Activated CD4-positive, alpha-beta T cell treated with anti-CD3 and anti-CD28 coated beads, Interleukin-10, Interleukin-2, amounts not matched to agents 100 ng/mL and 50 ng/mL, durations not matched to agents 16 hours and 8 hours (primary cell): ENCODE data around the gene TIMP1.
A peak's percentile ranks its signal among the peaks of the same experiment; 100 is the strongest.

Source experiments
- DNase-seq: peaks from one replicate; pipeline ENCODE4 v3.0.0-alpha.2; 2020

Gene TIMP1

DNA sequence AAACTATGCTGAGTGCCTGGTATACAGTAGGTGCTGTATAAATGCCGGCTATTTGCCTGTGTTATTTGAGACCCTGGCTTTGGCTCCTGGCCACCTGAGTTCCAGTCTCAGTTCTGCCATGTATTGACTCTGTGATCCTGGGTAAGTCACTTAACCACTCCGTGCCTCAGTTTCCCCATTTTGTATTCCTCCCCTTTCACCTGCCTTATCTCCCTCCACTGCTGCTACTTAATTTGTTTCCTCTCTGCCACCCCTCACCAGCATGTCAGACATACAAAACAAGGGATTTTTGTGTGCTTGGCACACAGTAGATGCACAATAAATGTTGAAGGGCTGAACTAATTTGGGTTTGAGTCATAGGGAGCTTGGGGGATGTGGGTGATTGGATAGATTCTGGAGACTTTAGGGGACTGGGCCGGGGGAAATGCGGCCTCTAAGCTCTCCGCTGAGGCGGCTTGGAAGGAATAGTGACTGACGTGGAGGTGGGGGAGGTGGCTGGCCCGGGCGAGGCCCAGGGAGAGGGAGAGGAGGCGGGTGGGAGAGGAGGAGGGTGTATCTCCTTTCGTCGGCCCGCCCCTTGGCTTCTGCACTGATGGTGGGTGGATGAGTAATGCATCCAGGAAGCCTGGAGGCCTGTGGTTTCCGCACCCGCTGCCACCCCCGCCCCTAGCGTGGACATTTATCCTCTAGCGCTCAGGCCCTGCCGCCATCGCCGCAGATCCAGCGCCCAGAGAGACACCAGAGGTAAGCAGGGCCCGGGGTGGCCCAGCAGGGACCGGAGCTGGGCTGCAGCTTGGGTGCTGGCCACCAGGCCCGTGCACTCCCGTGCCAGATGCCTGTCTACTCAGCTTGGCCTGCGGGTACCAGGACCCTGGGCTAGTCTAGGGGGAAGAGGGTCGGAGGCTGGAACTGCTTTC is at the start of gene TIMP1:
TSS of gene TIMP1 (plus strand) at position 706 of the 917 bp plus-strand sequence. CDS start 980 bp downstream, outside the sequence.
- peak; percentile 90 for DNase-seq

DNA sequence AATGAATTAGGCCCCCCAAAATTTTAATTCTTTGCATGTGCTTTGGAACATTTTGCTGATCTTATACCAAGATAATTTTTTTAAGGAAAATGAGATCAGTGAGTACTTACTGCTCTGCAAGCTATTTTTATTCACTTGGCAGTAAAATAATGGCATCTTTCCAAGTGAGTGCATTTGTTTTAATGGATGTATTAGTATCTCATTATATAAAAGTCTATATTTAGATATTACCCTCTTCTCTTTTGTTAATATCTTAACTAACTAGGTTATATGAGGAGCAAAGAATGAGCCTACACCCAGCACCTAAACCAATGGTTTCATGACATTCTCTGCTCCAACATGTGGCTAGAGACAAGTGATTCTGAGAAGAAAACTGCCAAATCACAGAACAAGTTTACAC is 42.4 kb upstream of the TIMP1 start:
- DNase-seq: no peak

GRCh38 chrX:47540754-47541538 is 41.3 kb upstream of the TIMP1 start:
- DNase-seq: no peak

- no peak for DNase-seq
Observed at GRCh38 chrX:47543496-47543895, 38.7 kb upstream of the TIMP1 start.

- DNase-seq: peak; percentile 92
Observed at GRCh38 chrX:47556045-47556623, 26.1 kb upstream of the TIMP1 start.

GRCh38 chrX:47558436-47558835 is 23.8 kb upstream of the TIMP1 start:
- DNase-seq: no peak

DNA sequence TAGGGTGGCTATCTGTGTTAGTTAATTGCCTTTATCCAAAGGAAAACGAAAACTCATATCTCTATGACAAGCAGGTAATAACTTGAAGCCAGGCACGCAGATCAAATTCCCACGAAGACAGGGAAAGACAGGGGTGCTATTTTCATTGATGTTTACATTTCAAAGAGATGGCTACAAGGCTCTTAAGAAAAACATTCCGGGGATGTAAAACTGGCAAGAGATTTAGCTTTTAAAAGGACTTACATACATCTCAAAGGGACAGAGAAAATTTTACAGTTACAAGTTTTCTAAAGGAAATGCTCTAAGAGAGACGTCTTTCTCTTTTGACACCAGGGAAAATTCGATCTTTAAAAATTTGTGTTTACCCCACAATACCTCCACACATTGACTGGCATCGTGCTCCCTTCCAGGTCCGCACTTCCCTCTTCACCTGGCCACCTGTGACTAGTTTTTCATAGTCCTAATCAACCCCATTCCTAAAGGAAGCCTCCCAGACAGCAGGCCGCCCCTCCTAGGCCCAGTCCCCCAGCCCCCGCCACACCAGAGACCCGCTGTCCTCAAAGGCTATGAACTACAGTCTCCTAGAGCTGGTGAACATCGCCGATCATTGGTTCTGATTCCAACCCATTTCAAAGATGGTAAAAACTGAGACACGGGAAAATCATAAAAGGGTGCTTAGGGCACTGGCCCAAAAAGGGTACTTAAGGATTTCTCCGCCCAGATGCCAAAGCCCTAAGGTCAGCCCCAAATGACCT is 21.9 kb upstream of the TIMP1 start:
- no peak for DNase-seq

DNA sequence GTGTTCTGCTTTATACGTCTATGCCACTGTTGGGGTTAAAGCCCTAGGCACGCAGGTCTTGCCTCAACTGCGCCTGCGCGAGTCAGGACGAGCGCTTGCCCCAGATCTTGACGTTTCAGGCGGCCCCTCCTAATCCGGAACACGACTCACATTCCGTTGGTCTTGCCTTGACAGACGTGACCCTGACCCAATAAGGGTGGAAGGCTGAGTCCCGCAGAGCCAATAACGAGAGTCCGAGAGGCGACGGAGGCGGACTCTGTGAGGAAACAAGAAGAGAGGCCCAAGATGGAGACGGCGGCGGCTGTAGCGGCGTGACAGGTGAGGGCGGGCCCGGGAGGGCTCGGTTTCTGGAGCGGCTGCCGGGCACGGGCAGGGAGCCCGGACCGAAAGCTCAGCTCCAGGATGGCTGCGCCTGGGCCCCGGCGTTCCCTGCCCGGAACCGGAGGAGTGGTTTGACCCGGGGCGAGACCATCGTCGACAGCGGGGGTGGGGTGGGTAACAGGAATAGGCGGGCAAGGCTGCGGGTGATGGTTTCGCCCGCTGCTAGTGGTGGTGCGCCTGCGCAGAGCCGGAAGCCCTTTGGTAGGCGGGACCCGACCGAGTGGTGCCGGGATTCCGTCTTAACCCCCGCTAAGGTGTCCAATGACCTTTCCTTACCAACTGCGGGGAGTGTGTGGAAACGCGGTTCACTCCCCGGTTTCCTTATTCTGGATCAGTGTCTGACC is 21.1 kb upstream of the TIMP1 start, which contains the start of gene ARAF:
TSS of gene ARAF (plus strand) at position 272 of the 725 bp plus-strand sequence. CDS start 1,763 bp downstream, outside the sequence.
- DNase-seq: peak; percentile 98

DNA sequence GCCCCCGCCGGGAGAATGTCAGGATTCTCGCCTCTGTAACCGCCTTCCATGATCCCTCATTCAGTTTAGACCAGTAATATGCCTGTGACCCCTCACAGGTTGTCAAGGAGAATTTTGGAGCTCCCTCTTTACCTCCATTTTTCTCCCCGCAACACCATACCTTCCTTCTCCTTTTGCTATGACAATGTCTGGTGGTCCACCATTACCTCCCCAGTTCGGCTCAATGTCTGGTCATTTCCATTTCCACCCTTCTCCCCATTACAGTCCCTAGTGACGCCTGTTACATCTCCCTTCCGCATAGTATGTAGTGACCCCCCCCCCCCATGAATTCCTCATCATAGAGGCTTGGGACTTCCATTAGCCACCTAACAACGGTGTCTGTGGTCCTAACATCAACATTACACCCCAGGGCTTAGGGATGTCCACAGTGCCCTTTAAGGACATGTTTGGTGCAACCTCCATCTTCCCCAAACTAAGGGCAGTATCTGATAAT is 20.5 kb upstream of the TIMP1 start:
- no peak for DNase-seq

GRCh38 chrX:47562615-47563243 is 19.5 kb upstream of the TIMP1 start:
- peak; percentile 44 for DNase-seq

GRCh38 chrX:47563801-47564315 is 18.4 kb upstream of the TIMP1 start:
- peak; percentile 39 for DNase-seq

GRCh38 chrX:47564438-47565085 is 17.7 kb upstream of the TIMP1 start:
- DNase-seq: peak; percentile 45

- DNase-seq: no peak
Observed at GRCh38 chrX:47566841-47567240, 15.4 kb upstream of the TIMP1 start.

DNA sequence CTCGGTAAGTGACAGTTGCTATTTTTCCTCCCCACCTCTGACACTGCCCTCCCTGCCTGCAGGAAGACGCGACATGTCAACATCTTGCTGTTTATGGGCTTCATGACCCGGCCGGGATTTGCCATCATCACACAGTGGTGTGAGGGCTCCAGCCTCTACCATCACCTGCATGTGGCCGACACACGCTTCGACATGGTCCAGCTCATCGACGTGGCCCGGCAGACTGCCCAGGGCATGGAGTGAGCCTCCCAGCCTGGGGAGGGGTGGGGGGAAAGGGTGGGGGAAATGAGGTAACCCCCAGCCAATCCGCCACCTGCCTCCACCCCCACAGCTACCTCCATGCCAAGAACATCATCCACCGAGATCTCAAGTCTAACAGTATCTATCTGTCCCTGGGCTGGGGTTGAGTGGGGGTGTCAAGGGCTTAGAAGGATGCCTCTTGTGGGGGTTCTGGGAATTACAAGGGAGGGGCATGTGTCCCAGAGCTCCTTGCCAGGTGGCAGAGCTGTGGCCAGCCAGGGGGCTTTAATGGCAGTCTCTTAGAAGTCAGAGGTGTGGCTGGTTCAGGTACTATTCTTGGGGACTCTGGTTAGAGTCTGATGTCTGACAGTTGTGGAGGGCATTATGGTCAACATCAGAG is 13.5 kb upstream of the TIMP1 start:
- peak; percentile 40 for DNase-seq

DNA sequence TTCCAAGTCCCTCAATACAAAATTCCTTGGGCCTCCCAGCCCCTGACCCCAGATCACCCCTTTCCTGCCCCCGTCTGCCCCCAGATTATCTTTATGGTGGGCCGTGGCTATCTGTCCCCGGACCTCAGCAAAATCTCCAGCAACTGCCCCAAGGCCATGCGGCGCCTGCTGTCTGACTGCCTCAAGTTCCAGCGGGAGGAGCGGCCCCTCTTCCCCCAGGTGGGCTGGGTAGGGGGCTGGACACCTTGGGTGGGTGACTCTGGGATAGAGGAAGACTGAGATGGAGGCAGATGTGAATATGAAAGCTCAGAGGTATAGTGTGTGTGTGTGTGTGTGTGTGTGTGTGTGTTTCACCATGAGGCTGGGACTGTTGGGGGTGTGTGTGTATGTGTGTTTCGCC is 11.4 kb upstream of the TIMP1 start:
- DNase-seq: no peak

DNA sequence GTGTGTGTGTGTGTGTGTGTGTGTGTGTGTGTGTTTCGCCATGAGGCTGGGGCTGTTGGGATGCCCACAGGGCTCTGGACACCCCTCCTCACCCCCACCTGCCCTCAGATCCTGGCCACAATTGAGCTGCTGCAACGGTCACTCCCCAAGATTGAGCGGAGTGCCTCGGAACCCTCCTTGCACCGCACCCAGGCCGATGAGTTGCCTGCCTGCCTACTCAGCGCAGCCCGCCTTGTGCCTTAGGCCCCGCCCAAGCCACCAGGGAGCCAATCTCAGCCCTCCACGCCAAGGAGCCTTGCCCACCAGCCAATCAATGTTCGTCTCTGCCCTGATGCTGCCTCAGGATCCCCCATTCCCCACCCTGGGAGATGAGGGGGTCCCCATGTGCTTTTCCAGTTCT is 11.0 kb upstream of the TIMP1 start:
- no peak for DNase-seq

DNA sequence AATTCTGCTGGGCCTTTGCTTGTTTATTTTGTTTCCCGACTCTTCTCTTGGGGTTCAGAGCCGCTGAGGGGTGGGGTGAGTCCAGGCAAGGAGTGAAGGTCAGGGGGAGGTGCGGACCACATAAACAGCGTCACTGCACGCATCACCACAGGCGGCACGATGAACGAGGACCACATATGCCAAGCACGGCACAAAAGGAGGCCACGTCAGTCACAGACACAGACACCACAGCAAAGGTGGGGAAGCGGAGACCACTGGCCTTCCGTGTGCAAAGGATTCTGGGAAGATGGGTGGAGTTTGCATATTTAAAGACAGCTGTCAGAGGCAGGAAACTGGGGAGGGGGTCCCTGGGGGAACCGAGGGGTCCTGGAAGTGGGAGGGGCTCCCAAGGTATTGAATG is 10.3 kb upstream of the TIMP1 start:
- no peak for DNase-seq

GRCh38 chrX:47572773-47573340 is 9.4 kb upstream of the TIMP1 start:
- DNase-seq: no peak

DNA sequence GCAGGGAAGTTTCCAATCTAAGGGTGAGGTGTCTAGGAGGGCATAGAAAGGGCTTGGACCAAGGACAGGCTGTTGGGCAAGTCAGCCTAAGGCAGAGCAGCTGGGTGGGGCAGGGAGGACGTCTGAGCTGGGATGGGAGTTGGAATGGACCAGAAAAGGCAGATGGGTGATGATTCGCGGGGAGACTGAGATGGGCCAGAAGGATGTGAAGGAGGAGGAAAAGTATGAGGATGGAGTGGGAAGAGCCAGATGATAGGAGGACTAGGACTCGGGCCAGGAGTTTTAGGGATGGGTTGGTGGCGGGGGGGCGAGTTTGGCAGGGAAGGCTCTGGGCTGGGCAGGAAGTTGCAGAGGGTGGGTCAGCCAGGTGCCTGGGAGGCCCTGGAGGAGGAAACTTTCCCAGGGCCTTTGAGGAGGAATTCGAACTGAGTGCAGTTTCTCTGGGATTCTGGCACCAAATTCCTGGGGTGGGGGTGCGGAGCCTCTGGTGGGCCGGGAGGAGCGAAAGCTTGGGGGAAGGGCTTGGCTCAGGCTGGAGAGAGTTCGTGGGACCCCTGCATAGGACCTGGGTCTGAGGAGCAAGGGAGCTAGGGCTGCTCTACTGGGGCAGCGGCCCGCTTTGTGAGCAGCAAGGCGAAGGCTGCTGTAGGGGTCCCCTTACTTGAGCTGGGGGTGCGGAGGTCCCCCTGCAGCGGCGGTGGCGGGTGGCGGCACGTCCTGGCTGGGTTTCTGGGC is 8.7 kb upstream of the TIMP1 start:
- no peak for DNase-seq
